ENCODE measurements around the gene PIN1. TPM values are rescaled to one million over a fixed set of nuclear protein-coding genes. Genes with fewer than 3 reads are reported as not detected.
A peak's percentile ranks its signal among the peaks of the same experiment; 100 is the strongest.
"Not testable (repeated sequence)": the region's sequence is repeated elsewhere in the genome, so short reads cannot be mapped to it uniquely, and the experiment has no call there.

PIN1 gene
- total RNA-seq (100 to 1,000 TPM; 124 to 143 TPM), polyA plus RNA-seq (ENCODE audit: insufficient read length in 2 of 2) (100 to 1,000 TPM; 191 to 227 TPM)
- long read RNA-seq, donor 1, full-length matches to known transcripts, result 167 of 167 reads
- long read RNA-seq, donor 1, partial matches to known transcripts, result 0 of 167 reads
- long read RNA-seq, donor 1, other reads (novel, unspliced or antisense), result 0 of 167 reads
- long read RNA-seq, donor 2, full-length matches to known transcripts, result 53 of 66 reads
- long read RNA-seq, donor 2, partial matches to known transcripts, result 13 of 66 reads
- long read RNA-seq, donor 2, other reads (novel, unspliced or antisense), result 0 of 66 reads
- long read RNA-seq, donor 3, full-length matches to known transcripts, result 51 of 51 reads
- long read RNA-seq, donor 3, partial matches to known transcripts, result 0 of 51 reads
- long read RNA-seq, donor 3, other reads (novel, unspliced or antisense), result 0 of 51 reads
- long read RNA-seq, donor 4, full-length matches to known transcripts, result 87 of 127 reads
- long read RNA-seq, donor 4, partial matches to known transcripts, result 40 of 127 reads
- long read RNA-seq, donor 4, other reads (novel, unspliced or antisense), result 0 of 127 reads

- Histone ChIP-seq H3K27me3 (ENCODE audit: control insufficient read depth, insufficient read depth, low read length) (no peaks in the 10 kb centered on the region), H3K27ac (ENCODE audit: low read depth, low read length) (peak within 1 kb of the TSS; percentile 50), H3K36me3 (ENCODE audit: control insufficient read depth, insufficient read depth, low read length) (peaks cover 30% of the 10 kb centered on the region), H3K4me3 (ENCODE audit: low read depth, low read length) (peak within 1 kb of the TSS; percentile 65), H3K4me1 (ENCODE audit: control insufficient read depth, insufficient read depth, low read length) (peaks cover 14% of the 10 kb centered on the region), H3K9me3 (ENCODE audit: control insufficient read depth, insufficient read depth, low read length) (no peaks in the 10 kb centered on the region)
- peak; percentile 88 to 100 (median 98) for DNase-seq (ENCODE audit: low read depth in 4 of 6, low spot score in 6 of 6)
- WGBS (ENCODE audit: insufficient coverage), result under 1% methylated on average over 73 of the region's 73 CpGs
Observed at GRCh38 chr19:9834726-9835506, at the start of gene PIN1. PIN1 (plus strand) TSS chr19:9835318; CDS start chr19:9835345, 27 bp downstream.

DNA sequence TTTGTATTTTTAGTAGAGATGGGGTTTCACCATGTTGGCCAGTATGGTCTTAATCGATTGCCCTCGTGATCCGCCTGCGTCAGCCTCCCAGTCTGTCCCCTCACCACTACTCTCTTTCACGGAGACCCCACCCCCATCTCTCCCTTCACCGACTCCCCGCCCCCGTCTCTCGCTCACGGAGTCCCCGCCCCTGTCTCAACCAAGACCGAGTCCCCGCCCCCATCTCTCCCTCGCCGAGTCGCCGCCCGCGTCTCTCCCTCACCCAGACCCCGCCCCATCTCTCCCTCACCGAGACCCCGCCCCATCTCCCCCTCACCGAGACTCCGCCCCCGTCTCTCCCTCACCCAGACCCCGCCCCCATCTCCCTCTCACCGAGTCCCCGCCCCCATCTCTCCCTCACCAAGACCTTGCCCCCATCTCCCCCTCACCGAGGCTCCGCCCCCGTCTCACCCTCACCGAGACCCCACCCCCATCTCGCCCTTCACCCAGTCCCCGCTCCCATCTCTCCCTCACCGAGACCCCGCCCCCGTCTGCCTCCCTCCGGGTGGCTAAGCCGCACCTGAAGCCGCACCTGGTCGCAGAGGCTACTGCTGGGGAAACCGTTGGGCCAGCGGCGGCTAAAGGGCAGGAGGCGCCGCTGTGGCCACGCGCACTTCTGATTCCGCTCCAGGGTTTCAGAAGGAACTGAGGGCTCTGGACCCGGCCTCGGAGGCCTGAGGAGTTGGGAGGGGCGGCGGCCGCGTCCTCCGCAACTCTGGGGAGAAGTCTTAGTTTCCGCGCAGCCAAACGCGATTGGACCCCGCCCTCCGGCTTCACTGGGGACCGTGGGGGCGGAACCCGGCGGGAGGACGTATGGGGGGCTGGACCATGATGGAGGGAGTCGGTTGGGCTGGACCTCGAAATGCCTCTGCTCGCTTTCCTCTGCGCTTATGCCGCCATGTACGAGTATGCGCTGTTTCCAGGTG lies 49.5 kb upstream of the PIN1 start:
- WGBS (ENCODE audit: insufficient coverage), result 0% methylated on average over 56 of the region's 74 CpGs
- Histone ChIP-seq H3K27ac (ENCODE audit: low read depth, low read length) (peak overlapping the region; percentile 97), H3K27me3 (ENCODE audit: control insufficient read depth, insufficient read depth, low read length) (no peaks in the 10 kb centered on the region), H3K4me1 (ENCODE audit: control insufficient read depth, insufficient read depth, low read length) (peaks cover 19% of the 10 kb centered on the region), H3K4me3 (ENCODE audit: low read depth, low read length) (peak overlapping the region; percentile 67), H3K9me3 (ENCODE audit: control insufficient read depth, insufficient read depth, low read length) (no peaks in the 10 kb centered on the region), H3K36me3 (ENCODE audit: control insufficient read depth, insufficient read depth, low read length) (no peaks in the 10 kb centered on the region)
- peak in 5 of 6 donors; percentile 92 to 99 (median 96) for DNase-seq (ENCODE audit: low read depth in 4 of 6, low spot score in 6 of 6)

DNA sequence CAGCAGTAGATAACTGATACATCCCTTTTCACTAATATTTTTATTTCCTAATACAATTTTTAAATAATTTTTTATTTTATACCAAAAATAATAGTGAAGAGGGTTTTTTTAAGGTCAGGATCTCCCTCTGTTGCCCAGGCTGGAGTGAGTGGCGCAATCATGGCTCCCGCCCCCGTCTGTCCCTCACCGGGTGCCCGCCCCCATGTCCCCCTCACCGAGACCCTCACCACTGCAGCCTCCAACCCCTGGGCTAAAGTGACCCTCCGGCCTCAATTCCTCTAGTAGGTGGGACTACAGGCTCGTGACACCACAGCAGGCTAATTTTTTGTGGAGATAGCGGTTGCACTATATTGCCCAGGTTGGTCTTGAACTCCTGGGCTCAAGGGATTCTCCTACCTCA lies 48.8 kb upstream of the PIN1 start:
- peaks cover 23% of the 10 kb centered on the region for H3K4me1 ChIP-seq (ENCODE audit: control insufficient read depth, insufficient read depth, low read length)
- no peaks in the 10 kb centered on the region for H3K27me3 ChIP-seq (ENCODE audit: control insufficient read depth, insufficient read depth, low read length)
- peak overlapping the region; percentile 67 for H3K4me3 ChIP-seq (ENCODE audit: low read depth, low read length)
- DNase-seq (ENCODE audit: low read depth in 4 of 6, low spot score in 6 of 6), result peak in 1 of 6 donors; percentile 15
- WGBS (ENCODE audit: insufficient coverage), result 38% methylated on average over 3 of the region's 9 CpGs
- H3K27ac ChIP-seq (ENCODE audit: low read depth, low read length), result peak overlapping the region; percentile 97
- H3K36me3 ChIP-seq (ENCODE audit: control insufficient read depth, insufficient read depth, low read length), result no peaks in the 10 kb centered on the region
- no peaks in the 10 kb centered on the region for H3K9me3 ChIP-seq (ENCODE audit: control insufficient read depth, insufficient read depth, low read length)

DNA sequence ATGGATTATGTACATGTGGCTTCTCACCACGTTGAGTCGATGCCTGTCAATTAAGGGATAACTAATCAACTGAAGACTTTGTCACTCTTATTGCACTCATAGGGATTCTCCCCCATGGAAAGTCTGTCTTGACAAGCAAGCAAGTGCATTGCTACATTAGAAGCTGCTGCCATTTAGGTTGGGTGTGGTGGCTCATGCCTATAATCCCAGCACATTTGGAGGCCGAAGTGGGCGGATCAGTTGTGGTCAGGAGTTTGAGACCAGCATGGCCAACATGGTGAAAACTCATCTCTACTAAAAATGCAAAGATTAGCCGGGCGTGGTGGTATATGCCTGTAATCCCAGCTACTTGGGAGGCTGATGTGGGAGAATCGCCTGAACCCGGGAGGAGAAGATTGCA lies 48.3 kb upstream of the PIN1 start:
- 100% methylated on average over 2 of the region's 8 CpGs for WGBS (ENCODE audit: insufficient coverage)
- Histone ChIP-seq H3K4me1 (ENCODE audit: control insufficient read depth, insufficient read depth, low read length) (peaks cover 25% of the 10 kb centered on the region), H3K36me3 (ENCODE audit: control insufficient read depth, insufficient read depth, low read length) (no peaks in the 10 kb centered on the region), H3K27me3 (ENCODE audit: control insufficient read depth, insufficient read depth, low read length) (no peaks in the 10 kb centered on the region), H3K9me3 (ENCODE audit: control insufficient read depth, insufficient read depth, low read length) (no peaks in the 10 kb centered on the region), H3K27ac (ENCODE audit: low read depth, low read length) (no peak overlapping the region), H3K4me3 (ENCODE audit: low read depth, low read length) (no peak overlapping the region)
- DNase-seq (ENCODE audit: low read depth in 4 of 6, low spot score in 6 of 6), result no peak

DNA sequence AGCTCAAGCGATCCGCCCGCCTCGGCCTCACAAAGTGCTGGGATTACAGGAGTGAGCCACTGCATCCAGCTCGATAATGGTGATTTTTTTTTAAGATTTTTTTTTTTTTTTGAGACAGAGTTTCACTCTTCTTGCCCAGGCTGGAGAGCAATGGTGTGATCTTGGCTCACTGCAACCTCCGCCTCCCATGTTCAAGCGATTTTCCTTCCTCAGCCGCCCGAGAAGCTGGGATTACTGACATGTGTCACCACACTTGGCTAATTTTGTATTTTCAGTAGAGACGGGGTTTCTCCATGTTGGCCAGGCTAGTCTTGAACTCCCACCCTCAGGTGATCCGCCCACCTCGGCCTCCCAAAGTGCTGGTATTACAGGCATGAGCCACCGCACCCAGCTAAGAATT lies 46.5 kb upstream of the PIN1 start:
- 97% methylated on average over 7 of the region's 13 CpGs for WGBS (ENCODE audit: insufficient coverage)
- H3K9me3 ChIP-seq (ENCODE audit: control insufficient read depth, insufficient read depth, low read length), result not testable (repeated sequence)

DNA sequence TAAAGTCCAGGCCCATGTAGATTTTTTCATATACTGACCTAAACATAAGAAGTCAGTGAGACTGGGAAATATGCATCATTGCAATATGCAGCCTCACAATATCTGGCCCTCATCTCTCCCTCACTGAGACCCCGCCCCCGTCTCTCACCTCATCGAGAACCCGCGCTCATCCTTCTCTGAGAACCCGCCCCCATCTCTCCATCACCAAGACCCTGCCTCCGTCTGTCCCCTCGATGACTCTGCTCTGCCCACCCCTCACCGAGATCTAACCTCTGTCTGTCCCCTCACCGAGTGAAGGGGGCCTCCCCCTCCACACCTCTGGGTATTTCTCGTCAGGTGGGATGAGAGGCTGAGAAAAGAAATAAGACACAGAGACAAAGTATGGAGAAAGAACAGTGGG lies 46.1 kb upstream of the PIN1 start:
- no peaks in the 10 kb centered on the region for H3K9me3 ChIP-seq (ENCODE audit: control insufficient read depth, insufficient read depth, low read length)
- 85% methylated on average over 6 of the region's 11 CpGs for WGBS (ENCODE audit: insufficient coverage)
- no peaks in the 10 kb centered on the region for H3K36me3 ChIP-seq (ENCODE audit: control insufficient read depth, insufficient read depth, low read length)
- H3K27me3 ChIP-seq (ENCODE audit: control insufficient read depth, insufficient read depth, low read length), result no peaks in the 10 kb centered on the region
- H3K27ac ChIP-seq (ENCODE audit: low read depth, low read length), result peak overlapping the region; percentile 33
- DNase-seq (ENCODE audit: low read depth in 4 of 6, low spot score in 6 of 6), result no peak
- H3K4me1 ChIP-seq (ENCODE audit: control insufficient read depth, insufficient read depth, low read length), result peaks cover 26% of the 10 kb centered on the region
- H3K4me3 ChIP-seq (ENCODE audit: low read depth, low read length), result no peak overlapping the region

More for the DNA sequence above, 46.5 kb upstream of the PIN1 start:
- not testable (repeated sequence) for H3K27ac ChIP-seq (ENCODE audit: low read depth, low read length); DNase-seq (ENCODE audit: low read depth in 4 of 6, low spot score in 6 of 6); H3K27me3 ChIP-seq (ENCODE audit: control insufficient read depth, insufficient read depth, low read length); H3K36me3 ChIP-seq (ENCODE audit: control insufficient read depth, insufficient read depth, low read length); H3K4me3 ChIP-seq (ENCODE audit: low read depth, low read length)
- H3K4me1 ChIP-seq (ENCODE audit: control insufficient read depth, insufficient read depth, low read length), result peaks cover 31% of the 10 kb centered on the region

DNA sequence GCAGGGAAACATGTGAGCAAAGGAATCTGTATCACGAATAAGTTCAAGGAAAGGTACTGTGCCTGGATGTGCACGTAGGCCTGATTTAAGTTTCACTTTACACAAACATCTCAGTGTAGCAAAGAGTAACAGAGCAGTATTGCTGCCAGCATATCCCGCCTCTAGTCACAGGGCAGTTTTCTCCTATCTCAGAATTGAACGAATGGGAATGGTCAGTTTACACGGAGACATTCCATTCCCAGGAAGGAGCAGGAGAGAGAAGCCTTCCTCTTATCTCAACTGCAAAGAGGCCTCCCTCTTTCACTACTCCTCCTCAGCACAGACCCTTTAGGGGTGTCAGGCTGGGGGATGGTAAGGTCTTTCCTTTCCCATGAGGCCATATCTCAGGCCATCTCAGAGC lies 45.5 kb upstream of the PIN1 start:
- H3K36me3 ChIP-seq (ENCODE audit: control insufficient read depth, insufficient read depth, low read length); DNase-seq (ENCODE audit: low read depth in 4 of 6, low spot score in 6 of 6); H3K9me3 ChIP-seq (ENCODE audit: control insufficient read depth, insufficient read depth, low read length); H3K27ac ChIP-seq (ENCODE audit: low read depth, low read length); H3K4me3 ChIP-seq (ENCODE audit: low read depth, low read length); H3K27me3 ChIP-seq (ENCODE audit: control insufficient read depth, insufficient read depth, low read length): not testable (repeated sequence)
- H3K4me1 ChIP-seq (ENCODE audit: control insufficient read depth, insufficient read depth, low read length), result peaks cover 22% of the 10 kb centered on the region
- WGBS (ENCODE audit: insufficient coverage), result 86% methylated on average over 1 of the region's 5 CpGs

GRCh38 chr19:9791073-9791367 lies 44.1 kb upstream of the PIN1 start:
- WGBS (ENCODE audit: insufficient coverage), result 33% methylated on average over 1 of the region's 6 CpGs
- not testable (repeated sequence) for H3K9me3 ChIP-seq (ENCODE audit: control insufficient read depth, insufficient read depth, low read length); H3K4me3 ChIP-seq (ENCODE audit: low read depth, low read length); H3K27me3 ChIP-seq (ENCODE audit: control insufficient read depth, insufficient read depth, low read length); H3K36me3 ChIP-seq (ENCODE audit: control insufficient read depth, insufficient read depth, low read length); DNase-seq (ENCODE audit: low read depth in 4 of 6, low spot score in 6 of 6)
- peaks cover 18% of the 10 kb centered on the region for H3K4me1 ChIP-seq (ENCODE audit: control insufficient read depth, insufficient read depth, low read length)
- H3K27ac ChIP-seq (ENCODE audit: low read depth, low read length), result peak overlapping the region; percentile 81

Measured in spinal cord (tissue), 10 donors.